ENCODE data around the gene ENOX1. TPM values are rescaled to one million over a fixed set of nuclear protein-coding genes. Genes with fewer than 3 reads are reported as not detected.

The ENOX1 gene
- total and polyA plus RNA-seq, 8 donors = 0.23 to 2.0 (median 0.94) TPM

GRCh38 chr13:43390619-43391018 is 396.2 kb downstream of the ENOX1 start:
- FAIRE-seq (no peak), ATAC-seq (no peak)
- no peak overlapping the region for H3K4me3 ChIP-seq

GRCh38 chr13:43389983-43390382 is 396.8 kb downstream of the ENOX1 start:
- H3K36me3 ChIP-seq = no peaks in the 10 kb centered on the region
- H3K27me3 ChIP-seq = no peaks in the 10 kb centered on the region
- WGBS, 2 donors = 16% methylated on average over 4 of the region's 4 CpGs
- ATAC-seq = peak in 1 of 4 donors; percentile 17
- intact Hi-C loops (cut with DNase I) = no loop called here
- H3K4me1 ChIP-seq = peaks cover 25 to 40% (median 35%) of the 10 kb centered on the region in 3 donors
- DNase-seq = no peak
- no peak for FAIRE-seq
- no peak overlapping the region for H3K4me3 ChIP-seq
- H3K9me3 ChIP-seq = no peaks in the 10 kb centered on the region
- TF ChIP-seq, protein P1, sequence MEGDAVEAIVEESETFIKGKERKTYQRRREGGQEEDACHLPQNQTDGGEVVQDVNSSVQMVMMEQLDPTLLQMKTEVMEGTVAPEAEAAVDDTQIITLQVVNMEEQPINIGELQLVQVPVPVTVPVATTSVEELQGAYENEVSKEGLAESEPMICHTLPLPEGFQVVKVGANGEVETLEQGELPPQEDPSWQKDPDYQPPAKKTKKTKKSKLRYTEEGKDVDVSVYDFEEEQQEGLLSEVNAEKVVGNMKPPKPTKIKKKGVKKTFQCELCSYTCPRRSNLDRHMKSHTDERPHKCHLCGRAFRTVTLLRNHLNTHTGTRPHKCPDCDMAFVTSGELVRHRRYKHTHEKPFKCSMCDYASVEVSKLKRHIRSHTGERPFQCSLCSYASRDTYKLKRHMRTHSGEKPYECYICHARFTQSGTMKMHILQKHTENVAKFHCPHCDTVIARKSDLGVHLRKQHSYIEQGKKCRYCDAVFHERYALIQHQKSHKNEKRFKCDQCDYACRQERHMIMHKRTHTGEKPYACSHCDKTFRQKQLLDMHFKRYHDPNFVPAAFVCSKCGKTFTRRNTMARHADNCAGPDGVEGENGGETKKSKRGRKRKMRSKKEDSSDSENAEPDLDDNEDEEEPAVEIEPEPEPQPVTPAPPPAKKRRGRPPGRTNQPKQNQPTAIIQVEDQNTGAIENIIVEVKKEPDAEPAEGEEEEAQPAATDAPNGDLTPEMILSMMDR (IDR thresholded peaks at IDR 0.05) = no peak
- H3K27ac ChIP-seq = peak overlapping the region in 1 of 4 donors; percentile 90

More at GRCh38 chr13:43390619-43391018, 396.2 kb downstream of the ENOX1 start:
- Histone ChIP-seq H3K4me1 (peaks cover 25 to 40% (median 35%) of the 10 kb centered on the region in 3 donors), H3K9me3 (no peaks in the 10 kb centered on the region), H3K27me3 (no peaks in the 10 kb centered on the region), H3K27ac (no peak overlapping the region), H3K36me3 (no peaks in the 10 kb centered on the region)
- intact Hi-C loops (cut with DNase I) = no loop called here
- 89 to 94% methylated on average over 4 of the region's 4 CpGs for WGBS, 2 donors
- no peak for DNase-seq
- TF ChIP-seq, protein P1 (IDR thresholded peaks at IDR 0.05) = no peak

DNA sequence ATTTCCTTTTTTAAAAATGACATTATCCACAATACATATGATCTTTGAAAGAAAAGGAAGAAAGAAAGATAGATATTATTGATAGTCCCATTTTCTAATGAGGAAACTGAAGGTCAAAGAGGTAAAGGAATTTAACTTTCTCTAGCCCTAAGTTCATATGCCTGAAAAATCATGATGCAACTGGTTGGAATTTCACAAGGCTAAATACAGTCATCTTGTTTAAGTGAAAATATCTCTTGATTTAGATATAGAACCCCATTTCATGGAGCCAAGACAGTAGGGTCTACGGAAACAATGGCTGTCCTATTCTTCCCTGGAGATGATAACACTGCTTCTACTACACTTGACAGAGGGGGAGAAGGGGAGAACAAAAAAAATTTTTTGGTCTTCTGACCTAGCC is 397.2 kb downstream of the ENOX1 start:
- Histone ChIP-seq H3K9me3 (no peaks in the 10 kb centered on the region), H3K27ac (peak overlapping the region in 2 of 4 donors; percentile 88 to 90), H3K27me3 (no peaks in the 10 kb centered on the region), H3K36me3 (no peaks in the 10 kb centered on the region), H3K4me3 (no peak overlapping the region), H3K4me1 (peaks cover 25 to 40% (median 35%) of the 10 kb centered on the region in 3 donors)
- intact Hi-C loops (cut with DNase I) = no loop called here
- ATAC-seq (no peak), DNase-seq (no peak), FAIRE-seq (no peak)
- TF ChIP-seq, protein P1 (IDR thresholded peaks at IDR 0.05) = no peak
- 73 to 81% methylated on average over 1 of the region's 1 CpG for WGBS, 2 donors

GRCh38 chr13:43388282-43389034 is 398.3 kb downstream of the ENOX1 start:
- no peaks in the 10 kb centered on the region for H3K9me3 ChIP-seq
- peaks cover 29 to 40% (median 35%) of the 10 kb centered on the region in 3 donors for H3K4me1 ChIP-seq
- no peaks in the 10 kb centered on the region for H3K36me3 ChIP-seq
- ATAC-seq = peak; percentile 90 to 97 (median 94)
- no peak overlapping the region for H3K4me3 ChIP-seq
- peak in 4 of 6 donors; percentile 32 to 53 (median 43) for DNase-seq
- TF ChIP-seq, protein P1 (IDR thresholded peaks at IDR 0.05) = no peak
- H3K27me3 ChIP-seq = no peaks in the 10 kb centered on the region
- FAIRE-seq = no peak
- peak overlapping the region; percentile 35 to 90 (median 78) for H3K27ac ChIP-seq
- intact Hi-C loops (cut with DNase I) = no loop called here
- WGBS, 2 donors = 2 to 6% methylated on average over 2 of the region's 2 CpGs

DNA sequence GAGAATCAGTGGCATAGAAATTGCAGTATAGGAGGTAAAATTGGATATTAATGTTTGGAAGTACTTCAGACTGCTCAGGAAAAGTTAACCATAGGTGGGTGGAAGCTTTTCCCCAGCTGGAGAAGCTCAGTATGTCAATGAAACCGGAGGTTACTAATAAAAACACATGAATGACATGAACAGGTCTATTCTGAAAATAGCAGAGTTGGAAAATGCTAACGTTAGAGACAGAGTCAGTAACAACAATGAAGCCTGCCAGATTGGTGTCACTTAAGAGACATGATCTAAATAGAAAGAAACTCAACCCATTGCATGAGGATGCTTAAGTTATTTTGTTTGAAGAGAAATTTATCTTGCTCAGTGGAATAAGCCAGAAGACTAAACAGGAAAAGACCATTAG is 398.9 kb downstream of the ENOX1 start:
- no peaks in the 10 kb centered on the region for H3K27me3 ChIP-seq
- no peak for DNase-seq
- no peaks in the 10 kb centered on the region for H3K9me3 ChIP-seq
- H3K36me3 ChIP-seq = no peaks in the 10 kb centered on the region
- TF ChIP-seq, protein P1 (IDR thresholded peaks at IDR 0.05) = no peak
- peak overlapping the region; percentile 35 to 90 (median 78) for H3K27ac ChIP-seq
- no peak for ATAC-seq
- H3K4me3 ChIP-seq = no peak overlapping the region
- 23 to 24% methylated on average over 2 of the region's 2 CpGs for WGBS, 2 donors
- intact Hi-C loops (cut with DNase I) = no loop called here
- peaks cover 29 to 40% (median 35%) of the 10 kb centered on the region in 3 donors for H3K4me1 ChIP-seq
- no peak for FAIRE-seq
